ENCODE measurements around the gene LMO1.

DNA sequence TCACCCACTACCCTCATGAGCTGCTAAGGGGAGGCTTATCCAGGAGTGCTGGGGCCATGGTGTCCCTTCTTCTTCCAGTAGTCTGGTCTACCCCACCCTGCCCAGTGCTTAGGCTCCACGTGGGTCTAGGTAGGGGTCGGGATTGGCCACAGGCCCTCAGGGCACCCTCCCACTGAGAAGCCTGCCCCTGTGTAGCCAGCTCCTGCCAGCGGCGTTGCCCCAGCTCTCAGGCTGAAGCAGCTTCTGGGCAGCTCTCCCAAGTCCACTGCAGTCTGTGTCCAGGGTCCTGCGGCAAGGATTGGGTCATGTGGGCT lies 70.8 kb downstream of the LMO1 start:
- TF ChIP-seq, protein P1, sequence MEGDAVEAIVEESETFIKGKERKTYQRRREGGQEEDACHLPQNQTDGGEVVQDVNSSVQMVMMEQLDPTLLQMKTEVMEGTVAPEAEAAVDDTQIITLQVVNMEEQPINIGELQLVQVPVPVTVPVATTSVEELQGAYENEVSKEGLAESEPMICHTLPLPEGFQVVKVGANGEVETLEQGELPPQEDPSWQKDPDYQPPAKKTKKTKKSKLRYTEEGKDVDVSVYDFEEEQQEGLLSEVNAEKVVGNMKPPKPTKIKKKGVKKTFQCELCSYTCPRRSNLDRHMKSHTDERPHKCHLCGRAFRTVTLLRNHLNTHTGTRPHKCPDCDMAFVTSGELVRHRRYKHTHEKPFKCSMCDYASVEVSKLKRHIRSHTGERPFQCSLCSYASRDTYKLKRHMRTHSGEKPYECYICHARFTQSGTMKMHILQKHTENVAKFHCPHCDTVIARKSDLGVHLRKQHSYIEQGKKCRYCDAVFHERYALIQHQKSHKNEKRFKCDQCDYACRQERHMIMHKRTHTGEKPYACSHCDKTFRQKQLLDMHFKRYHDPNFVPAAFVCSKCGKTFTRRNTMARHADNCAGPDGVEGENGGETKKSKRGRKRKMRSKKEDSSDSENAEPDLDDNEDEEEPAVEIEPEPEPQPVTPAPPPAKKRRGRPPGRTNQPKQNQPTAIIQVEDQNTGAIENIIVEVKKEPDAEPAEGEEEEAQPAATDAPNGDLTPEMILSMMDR (IDR thresholded peaks at IDR 0.05), result no peak
- no peak for TF ChIP-seq POLR2A (IDR thresholded peaks at IDR 0.05)
- no peak for TF ChIP-seq POLR2AphosphoS5 (IDR thresholded peaks at IDR 0.05)

Measured in suprapubic skin (tissue), 4 donors.